ENCODE results near the gene LCK. TPM values are rescaled to one million over a fixed set of nuclear protein-coding genes. Genes with fewer than 3 reads are reported as not detected.

LCK gene
- total RNA-seq, 2 donors from 2014 or later = 1.8 to 4.4 TPM

- Mint-ChIP-seq H3K4me3 (no peak overlapping the region), H3K9me3 (no peaks in the 10 kb centered on the region), H3K4me1 (peaks cover 20% of the 10 kb centered on the region), H3K27ac (no peak overlapping the region), H3K36me3 (ENCODE audit: low read depth) (peaks cover 77% of the 10 kb centered on the region), H3K27me3 (ENCODE audit: insufficient read depth) (no peaks in the 10 kb centered on the region)
- 96 to 97% methylated on average over 10 to 12 of the region's 12 CpGs for WGBS, 2 experiments (ENCODE audit: insufficient coverage in 1 of 2, insufficient read length in 1 of 2)
- no peak overlapping the region for H3K4me3 ChIP-seq (ENCODE audit: low read length)
- DNase-seq = no peak
- no peak overlapping the region for H3K27ac ChIP-seq (ENCODE audit: low read depth, low read length)
- H3K36me3 ChIP-seq (ENCODE audit: control insufficient read depth, insufficient read depth, low read length) = peaks cover 86% of the 10 kb centered on the region
- H3K4me1 ChIP-seq (ENCODE audit: control insufficient read depth, insufficient read depth, low read length) = no peaks in the 10 kb centered on the region
- H3K27me3 ChIP-seq (ENCODE audit: control insufficient read depth, insufficient read depth, low read length, poor library complexity, severe bottlenecking) = no peaks in the 10 kb centered on the region
- no peak for TF ChIP-seq CTCF (conservative IDR thresholded peaks at IDR 0.05)
- no peaks in the 10 kb centered on the region for H3K9me3 ChIP-seq (ENCODE audit: control insufficient read depth, low read length)
- no peak overlapping the region for H3K9ac ChIP-seq (ENCODE audit: extremely low read depth, low read length, poor library complexity, severe bottlenecking)
Observed at GRCh38 chr1:32330558-32331151, 79.6 kb downstream of the LCK start.

- Histone ChIP-seq H3K4me1 (ENCODE audit: control insufficient read depth, insufficient read depth, low read length) (no peaks in the 10 kb centered on the region), H3K27me3 (ENCODE audit: control insufficient read depth, insufficient read depth, low read length, poor library complexity, severe bottlenecking) (peaks cover 1% of the 10 kb centered on the region), H3K27ac (ENCODE audit: low read depth, low read length) (no peak overlapping the region), H3K9ac (ENCODE audit: extremely low read depth, low read length, poor library complexity, severe bottlenecking) (no peak overlapping the region), H3K9me3 (ENCODE audit: control insufficient read depth, low read length) (no peaks in the 10 kb centered on the region), H3K4me3 (ENCODE audit: low read length) (no peak overlapping the region), H3K36me3 (ENCODE audit: control insufficient read depth, insufficient read depth, low read length) (peaks cover 80% of the 10 kb centered on the region)
- no peak for DNase-seq
- TF ChIP-seq CTCF (conservative IDR thresholded peaks at IDR 0.05) = no peak
- H3K36me3 Mint-ChIP-seq (ENCODE audit: low read depth) = peaks cover 70% of the 10 kb centered on the region
- no peaks in the 10 kb centered on the region for H3K9me3 Mint-ChIP-seq
- 94 to 95% methylated on average over 12 of the region's 12 CpGs for WGBS, 2 experiments (ENCODE audit: insufficient coverage in 1 of 2, insufficient read length in 1 of 2)
- H3K27ac Mint-ChIP-seq = no peak overlapping the region
- H3K27me3 Mint-ChIP-seq (ENCODE audit: insufficient read depth) = no peaks in the 10 kb centered on the region
- peaks cover 20% of the 10 kb centered on the region for H3K4me1 Mint-ChIP-seq
- H3K4me3 Mint-ChIP-seq = no peak overlapping the region
Observed at GRCh38 chr1:32331549-32331948, 80.5 kb downstream of the LCK start.

- H3K9me3 ChIP-seq (ENCODE audit: control insufficient read depth, low read length) = no peaks in the 10 kb centered on the region
- Mint-ChIP-seq H3K27ac (peak overlapping the region; percentile 82), H3K27me3 (ENCODE audit: insufficient read depth) (peaks cover 7% of the 10 kb centered on the region), H3K4me3 (no peak overlapping the region), H3K9me3 (no peaks in the 10 kb centered on the region), H3K36me3 (ENCODE audit: low read depth) (peaks cover 64% of the 10 kb centered on the region), H3K4me1 (peaks cover 20% of the 10 kb centered on the region)
- peaks cover 73% of the 10 kb centered on the region for H3K36me3 ChIP-seq (ENCODE audit: control insufficient read depth, insufficient read depth, low read length)
- H3K4me1 ChIP-seq (ENCODE audit: control insufficient read depth, insufficient read depth, low read length) = no peaks in the 10 kb centered on the region
- no peak for TF ChIP-seq CTCF (conservative IDR thresholded peaks at IDR 0.05)
- no peak overlapping the region for H3K4me3 ChIP-seq (ENCODE audit: low read length)
- 92 to 100% methylated on average over 2 to 3 of the region's 3 CpGs for WGBS, 2 experiments (ENCODE audit: insufficient coverage in 1 of 2, insufficient read length in 1 of 2)
- peak; percentile 76 for DNase-seq
- H3K27ac ChIP-seq (ENCODE audit: low read depth, low read length) = peak overlapping the region; percentile 61
- peaks cover 9% of the 10 kb centered on the region for H3K27me3 ChIP-seq (ENCODE audit: control insufficient read depth, insufficient read depth, low read length, poor library complexity, severe bottlenecking)
- H3K9ac ChIP-seq (ENCODE audit: extremely low read depth, low read length, poor library complexity, severe bottlenecking) = no peak overlapping the region
Observed at GRCh38 chr1:32332290-32333079, 81.4 kb downstream of the LCK start.

Data from endodermal cell (in vitro differentiated cells).